ENCODE measurements around the gene LRRTM1.

DNA sequence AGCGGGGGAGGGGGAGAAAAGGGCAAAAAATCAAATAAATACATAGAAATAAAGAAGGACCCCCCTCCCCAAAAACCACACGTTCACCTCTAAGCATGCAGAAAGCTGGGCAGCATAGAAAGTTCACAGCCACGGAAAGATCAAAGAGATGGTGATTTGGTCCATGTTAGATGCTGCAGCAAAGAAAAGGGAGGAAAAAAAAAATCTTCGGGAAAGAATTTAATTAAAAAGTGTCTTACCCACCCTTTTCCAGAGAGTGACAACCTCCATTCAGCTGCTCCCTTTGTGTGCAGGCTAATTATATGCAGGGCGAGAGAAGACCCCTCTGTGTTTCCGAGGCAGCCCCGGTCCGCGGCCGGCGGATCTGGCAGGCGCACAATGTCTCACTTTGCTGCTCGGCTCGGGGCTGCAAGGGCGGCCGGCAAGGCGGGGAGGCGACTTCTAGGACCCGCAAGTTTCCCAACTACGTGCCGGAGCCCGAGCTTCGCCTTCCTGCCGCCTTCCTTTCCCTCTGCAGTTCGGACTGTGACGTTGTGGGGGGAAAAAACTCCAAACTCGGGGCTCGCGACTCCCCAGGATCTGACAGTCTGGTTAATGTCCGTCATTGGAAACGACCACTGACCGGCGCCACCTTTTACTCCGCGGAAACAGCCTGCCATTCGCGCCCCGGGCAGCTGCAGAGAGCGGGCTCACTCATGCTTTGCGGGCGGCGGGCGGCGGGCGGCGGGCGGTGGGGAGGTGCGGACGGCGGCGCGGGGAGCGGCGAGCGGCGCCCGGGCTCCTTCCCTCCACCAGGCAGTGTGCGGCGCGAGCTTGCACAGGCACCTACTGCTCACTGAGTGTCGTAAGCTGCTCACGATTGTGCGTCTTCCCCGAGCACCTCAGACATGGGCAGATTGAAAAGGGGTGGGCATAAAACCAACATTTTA lies at the start of gene LRRTM1:
- no peak for TF ChIP-seq CTCF (IDR thresholded peaks at IDR 0.05; ENCODE audit: borderline replicate concordance, extremely low read depth, low read length, poor library complexity, severe bottlenecking)
- no peak for TF ChIP-seq EZH2 (IDR thresholded peaks at IDR 0.05; ENCODE audit: borderline replicate concordance, low read depth, low read length, severe bottlenecking)

All from DND-41 (cell line).